SK-MEL-5 (cell line): Measurements from ENCODE around the gene KANSL2. TPM values are rescaled to one million over a fixed set of nuclear protein-coding genes. Genes with fewer than 3 reads are reported as not detected.
"Not testable (repeated sequence)": the region's sequence is repeated elsewhere in the genome, so short reads cannot be mapped to it uniquely, and the experiment has no call there.

Experiments used
- DNase-seq: peaks from one replicate; pipeline ENCODE4 v3.0.0-alpha.2; 2016; ENCODE audit warnings: low read depth, low spot score
- in situ Hi-C: cut with HindIII; loops from 2 replicates; pipeline ENCODE4 v1.10.0; 2016; ENCODE audit warnings: low sequenced_read_pairs, high pct_unique_total_duplicates, low pct_unique_long_range_greater_than_20kb
- polyA plus RNA-seq, 2 experiments: library from polyadenylated mRNA; depleted of rRNA; stranded (reverse); fragments of >200 nt; gene quantifications; 2 replicates each; pipeline ENCODE4 v1.2.3, GENCODE V29; 2015
- total RNA-seq: library from RNA; depleted of rRNA; stranded (reverse); fragments of >200 nt; shearing (Covaris generic); gene quantifications from 2 replicates; pipeline ENCODE4 v1.2.3, GENCODE V29; 2014; rRNA removed

The KANSL2 gene
- total RNA-seq, result 46.4 and 55.6 TPM in 2 replicates
- polyA plus RNA-seq (2015; cell fraction: cytosol; rRNA removed), result 36.6 and 37.1 TPM in 2 replicates
- 127 and 175 TPM in 2 replicates for polyA plus RNA-seq (2015; cell fraction: nucleus; rRNA removed)

GRCh38 chr12:48681710-48682532 lies at the start of gene KANSL2:
KANSL2 (minus strand) TSS chr12:48682238; CDS start chr12:48681632, 606 bp downstream.
- in situ Hi-C loops, result no loop called here
- DNase-seq, result peak; percentile 99

GRCh38 chr12:48728807-48729206 lies 46.8 kb upstream of the KANSL2 start:
- DNase-seq, result no peak
- in situ Hi-C loops, result no loop called here

GRCh38 chr12:48720737-48721136 lies 38.7 kb upstream of the KANSL2 start:
- in situ Hi-C loops, result not testable (repeated sequence)

GRCh38 chr12:48720171-48720570 lies 38.1 kb upstream of the KANSL2 start:
- in situ Hi-C loops, DNase-seq: not testable (repeated sequence)

More at GRCh38 chr12:48720737-48721136, 38.7 kb upstream of the KANSL2 start:
- DNase-seq, result not testable (repeated sequence)

- DNase-seq, in situ Hi-C loops: not testable (repeated sequence)
These were observed 37.0 kb upstream of the KANSL2 start for GRCh38 chr12:48719002-48719401.

GRCh38 chr12:48717252-48717695 lies 35.2 kb upstream of the KANSL2 start:
- DNase-seq, result peak; percentile 4
- in situ Hi-C loops, result no loop called here

GRCh38 chr12:48716493-48717251 lies 34.6 kb upstream of the KANSL2 start, which contains the start of gene CCNT1:
CCNT1 (minus strand) TSS chr12:48716707; CDS start chr12:48716675, 32 bp downstream.
- peak; percentile 100 for DNase-seq
- in situ Hi-C loops, result no loop called here

- DNase-seq, result peak; percentile 1
- in situ Hi-C loops, result no loop called here
These were observed 34.1 kb upstream of the KANSL2 start for GRCh38 chr12:48716168-48716492.

- no peak for DNase-seq
- in situ Hi-C loops, result no loop called here
These were observed 30.2 kb upstream of the KANSL2 start for GRCh38 chr12:48712209-48712608.

GRCh38 chr12:48698822-48699221 lies 16.8 kb upstream of the KANSL2 start:
- not testable (repeated sequence) for DNase-seq

GRCh38 chr12:48696626-48697025 lies 14.6 kb upstream of the KANSL2 start:
- in situ Hi-C loops, result no loop called here
- no peak for DNase-seq

More at GRCh38 chr12:48698822-48699221, 16.8 kb upstream of the KANSL2 start:
- in situ Hi-C loops, result not testable (repeated sequence)

- in situ Hi-C loops, result no loop called here
- DNase-seq, result no peak
These were observed 13.8 kb upstream of the KANSL2 start for GRCh38 chr12:48695859-48696258.

- in situ Hi-C loops, result no loop called here
- no peak for DNase-seq
These were observed 12.0 kb upstream of the KANSL2 start for GRCh38 chr12:48694038-48694437.

GRCh38 chr12:48693572-48693971 lies 11.5 kb upstream of the KANSL2 start:
- in situ Hi-C loops, result no loop called here
- no peak for DNase-seq

GRCh38 chr12:48691826-48692487 lies 9.9 kb upstream of the KANSL2 start:
- no peak for DNase-seq
- in situ Hi-C loops, result no loop called here

- in situ Hi-C loops, result no loop called here
- no peak for DNase-seq
These were observed 9.0 kb upstream of the KANSL2 start for GRCh38 chr12:48690990-48691389.

GRCh38 chr12:48690436-48690835 lies 8.4 kb upstream of the KANSL2 start:
- in situ Hi-C loops, result no loop called here
- no peak for DNase-seq

- in situ Hi-C loops, result no loop called here
- no peak for DNase-seq
These were observed 6.8 kb upstream of the KANSL2 start for GRCh38 chr12:48688836-48689235.
